NCI-H1694 treated with DMSO at 0.1 percent for 48 hours (cell line): ENCODE results near the gene DYNC2H1.

Experiments used
- DNase-seq: peaks from one replicate; lab custom pipeline; 2025; lab: John Stamatoyannopoulos, UW

Gene DYNC2H1

GRCh38 chr11:103465555-103466140, 356.4 kb downstream of the DYNC2H1 start:
- no peak for DNase-seq

- DNase-seq, result no peak
These were observed 362.3 kb downstream of the DYNC2H1 start for GRCh38 chr11:103471546-103471945.

GRCh38 chr11:103476874-103477273, 367.6 kb downstream of the DYNC2H1 start:
- no peak for DNase-seq

GRCh38 chr11:103480421-103480820, 371.2 kb downstream of the DYNC2H1 start:
- no peak for DNase-seq

- no peak for DNase-seq
These were observed 374.8 kb downstream of the DYNC2H1 start for GRCh38 chr11:103483996-103484395.

- no peak for DNase-seq
These were observed 375.3 kb downstream of the DYNC2H1 start for GRCh38 chr11:103484545-103484944.

- no peak for DNase-seq
These were observed 377.4 kb downstream of the DYNC2H1 start for GRCh38 chr11:103486604-103487003.

- no peak for DNase-seq
These were observed 377.9 kb downstream of the DYNC2H1 start for GRCh38 chr11:103487113-103487512.

GRCh38 chr11:103488031-103488461, 378.8 kb downstream of the DYNC2H1 start:
- no peak for DNase-seq

GRCh38 chr11:103488579-103488978, 379.4 kb downstream of the DYNC2H1 start:
- DNase-seq, result no peak

GRCh38 chr11:103491777-103492176, 382.6 kb downstream of the DYNC2H1 start:
- no peak for DNase-seq

GRCh38 chr11:103494491-103494890, 385.3 kb downstream of the DYNC2H1 start:
- DNase-seq, result no peak

- DNase-seq, result no peak
These were observed 388.0 kb downstream of the DYNC2H1 start for GRCh38 chr11:103497268-103497667.

GRCh38 chr11:103499710-103500340, 390.6 kb downstream of the DYNC2H1 start:
- DNase-seq, result no peak

- no peak for DNase-seq
These were observed 406.1 kb downstream of the DYNC2H1 start for GRCh38 chr11:103515283-103515682.

GRCh38 chr11:103520792-103521191, 411.6 kb downstream of the DYNC2H1 start:
- DNase-seq, result no peak

- no peak for DNase-seq
These were observed 415.8 kb downstream of the DYNC2H1 start for GRCh38 chr11:103525069-103525468.

GRCh38 chr11:103528046-103528445, 418.8 kb downstream of the DYNC2H1 start:
- no peak for DNase-seq

- no peak for DNase-seq
These were observed 419.4 kb downstream of the DYNC2H1 start for GRCh38 chr11:103528596-103528995.

GRCh38 chr11:103529181-103529684, 420.0 kb downstream of the DYNC2H1 start:
- no peak for DNase-seq
